H1 (cell line): Measurements from ENCODE around the gene COL6A2. TPM values are rescaled to one million over a fixed set of nuclear protein-coding genes. Genes with fewer than 3 reads are reported as not detected.

Source experiments
- KDM4A ChIP-seq: IDR thresholded peaks from one replicate; pipeline ENCODE4 v1.7.1; 2012; ENCODE audit warnings: low read depth, mild to moderate bottlenecking, moderate library complexity, low read length, inconsistent platforms; ENCODE audit not compliant: severe bottlenecking
- ZNF274 ChIP-seq: IDR thresholded peaks from 2 replicates; pipeline ENCODE4 v1.7.0; 2012; ENCODE audit warnings: low read length, borderline replicate concordance; ENCODE audit errors: extremely low read depth
- polyA plus RNA-seq, 7 experiments: library from polyadenylated mRNA; depleted of rRNA in 3 of 7; stranded (reverse) in 5 of 7; unstranded in 2 of 7; fragments of >200 nt in 5 of 7; fragments of 200-250 nt in 2 of 7; gene quantifications; 1 replicate in 5 of 7; 2 replicates in 1 of 7; 4 replicates in 1 of 7; pipeline versions ENCODE4 v1.2.1 to v1.2.3, GENCODE V29; 2011 to 2013; ENCODE audit warnings: missing spikeins in 2 of 7, mixed read lengths in 2 of 7
- total RNA-seq: library from RNA; stranded (reverse); fragmentation: NEBNext Ultra II Directional; extraction: Animal tissue kit (Norgen Biotek cat#: 25700); gene quantifications from 2 replicates; pipeline ENCODE4 v1.2.1, GENCODE V29; 2021
- TF ChIP-seq, protein P1 (sequence below): IDR thresholded peaks from 2 replicates; pipeline ENCODE4 v1.6.1; 2012; ENCODE audit warnings: inconsistent platforms

COL6A2 gene
- total and polyA plus RNA-seq, 2 of the 8 experiments (the other 6 are each of a cell fraction or from before 2014, with no cell fraction given), result 60.1 to 62.7 TPM

DNA sequence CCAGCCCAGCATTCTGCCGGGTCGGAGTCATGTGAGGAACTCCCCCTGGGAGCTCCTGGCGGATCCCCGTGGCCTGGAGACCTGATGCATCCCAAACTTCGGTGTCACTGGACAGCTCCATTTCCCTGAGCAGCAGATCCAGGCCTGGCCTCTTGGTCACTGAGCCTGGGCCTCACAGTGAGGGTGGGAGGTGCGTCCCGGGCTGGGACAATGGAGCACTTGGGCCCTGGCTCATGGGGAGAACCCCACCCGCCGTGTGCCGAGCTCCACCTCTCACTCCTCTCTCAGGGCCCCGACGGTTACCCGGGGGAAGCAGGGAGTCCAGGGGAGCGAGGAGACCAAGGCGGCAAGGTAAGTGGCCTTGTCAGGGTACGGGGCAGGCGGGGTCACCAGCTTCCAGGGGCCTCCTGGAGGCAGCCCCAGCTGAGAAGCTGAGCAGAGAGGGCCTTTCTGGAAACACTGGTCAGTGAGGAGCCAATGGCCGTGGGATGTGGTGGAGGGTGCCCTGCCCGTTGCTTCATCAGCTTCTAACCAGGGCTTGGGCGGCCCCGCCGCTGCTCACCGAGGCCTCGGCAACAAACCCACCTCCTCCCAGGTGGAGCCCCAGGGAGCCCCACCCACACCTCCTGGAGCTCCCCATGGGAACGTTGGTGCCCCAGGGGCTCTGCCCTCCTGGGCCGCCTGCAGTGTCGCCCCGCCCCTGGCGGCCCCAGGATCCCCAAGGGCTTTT is 19.8 kb downstream of the COL6A2 start (continued):
- TF ChIP-seq, protein P1, sequence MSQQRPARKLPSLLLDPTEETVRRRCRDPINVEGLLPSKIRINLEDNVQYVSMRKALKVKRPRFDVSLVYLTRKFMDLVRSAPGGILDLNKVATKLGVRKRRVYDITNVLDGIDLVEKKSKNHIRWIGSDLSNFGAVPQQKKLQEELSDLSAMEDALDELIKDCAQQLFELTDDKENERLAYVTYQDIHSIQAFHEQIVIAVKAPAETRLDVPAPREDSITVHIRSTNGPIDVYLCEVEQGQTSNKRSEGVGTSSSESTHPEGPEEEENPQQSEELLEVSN, result no peak
- TF ChIP-seq KDM4A (no peak), ZNF274 (no peak)
